ENCODE measurements around the gene TTF2. TPM values are rescaled to one million over a fixed set of nuclear protein-coding genes. Genes with fewer than 3 reads are reported as not detected.

The TTF2 gene
- total and polyA plus RNA-seq, 9 donors: 2.1 to 14.0 (median 10.6) TPM

DNA sequence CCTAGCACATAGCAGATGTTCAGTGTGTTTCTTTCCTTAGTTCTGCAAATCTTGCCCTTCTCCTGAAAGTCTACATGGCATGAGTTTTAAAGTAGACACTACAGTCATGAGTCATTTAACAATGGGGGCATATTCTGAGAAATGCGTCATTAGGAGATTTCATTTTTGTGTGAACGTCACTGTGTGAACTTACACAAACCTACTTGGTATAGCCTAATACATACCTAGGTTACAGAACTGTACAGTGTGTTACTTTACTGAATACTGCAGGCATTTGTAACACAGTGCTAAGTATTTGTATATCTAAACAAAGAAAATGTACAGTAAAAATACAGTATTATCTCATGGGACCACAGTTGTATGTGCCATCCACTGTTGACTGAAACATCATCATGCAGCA, 10.0 kb downstream of the TTF2 start:
- no peak for TF ChIP-seq POLR2A (IDR thresholded peaks at IDR 0.05)
- TF ChIP-seq EP300 (IDR thresholded peaks at IDR 0.05): no peak
- TF ChIP-seq, protein P1, sequence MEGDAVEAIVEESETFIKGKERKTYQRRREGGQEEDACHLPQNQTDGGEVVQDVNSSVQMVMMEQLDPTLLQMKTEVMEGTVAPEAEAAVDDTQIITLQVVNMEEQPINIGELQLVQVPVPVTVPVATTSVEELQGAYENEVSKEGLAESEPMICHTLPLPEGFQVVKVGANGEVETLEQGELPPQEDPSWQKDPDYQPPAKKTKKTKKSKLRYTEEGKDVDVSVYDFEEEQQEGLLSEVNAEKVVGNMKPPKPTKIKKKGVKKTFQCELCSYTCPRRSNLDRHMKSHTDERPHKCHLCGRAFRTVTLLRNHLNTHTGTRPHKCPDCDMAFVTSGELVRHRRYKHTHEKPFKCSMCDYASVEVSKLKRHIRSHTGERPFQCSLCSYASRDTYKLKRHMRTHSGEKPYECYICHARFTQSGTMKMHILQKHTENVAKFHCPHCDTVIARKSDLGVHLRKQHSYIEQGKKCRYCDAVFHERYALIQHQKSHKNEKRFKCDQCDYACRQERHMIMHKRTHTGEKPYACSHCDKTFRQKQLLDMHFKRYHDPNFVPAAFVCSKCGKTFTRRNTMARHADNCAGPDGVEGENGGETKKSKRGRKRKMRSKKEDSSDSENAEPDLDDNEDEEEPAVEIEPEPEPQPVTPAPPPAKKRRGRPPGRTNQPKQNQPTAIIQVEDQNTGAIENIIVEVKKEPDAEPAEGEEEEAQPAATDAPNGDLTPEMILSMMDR (IDR thresholded peaks at IDR 0.05): no peak
- no peaks in the 10 kb centered on the region for H3K4me1 ChIP-seq (ENCODE audit: insufficient read depth)
- WGBS, 3 donors: 92 to 95% (median 94%) methylated on average over 2 of the region's 2 CpGs
- intact Hi-C loops (cut with DNase I): loop anchor here in 1 of 4 donors (5.0 to 10.0 kb wide), 2 partner anchors 57 to 215 kb away; no protein-coding TSS in a partner anchor
- H3K27ac ChIP-seq: no peak overlapping the region
- no peak overlapping the region for H3K4me3 ChIP-seq
- H3K9me3 ChIP-seq: no peaks in the 10 kb centered on the region
- H3K36me3 ChIP-seq: no peaks in the 10 kb centered on the region
- H3K27me3 ChIP-seq: no peaks in the 10 kb centered on the region
- DNase-seq: no peak

DNA sequence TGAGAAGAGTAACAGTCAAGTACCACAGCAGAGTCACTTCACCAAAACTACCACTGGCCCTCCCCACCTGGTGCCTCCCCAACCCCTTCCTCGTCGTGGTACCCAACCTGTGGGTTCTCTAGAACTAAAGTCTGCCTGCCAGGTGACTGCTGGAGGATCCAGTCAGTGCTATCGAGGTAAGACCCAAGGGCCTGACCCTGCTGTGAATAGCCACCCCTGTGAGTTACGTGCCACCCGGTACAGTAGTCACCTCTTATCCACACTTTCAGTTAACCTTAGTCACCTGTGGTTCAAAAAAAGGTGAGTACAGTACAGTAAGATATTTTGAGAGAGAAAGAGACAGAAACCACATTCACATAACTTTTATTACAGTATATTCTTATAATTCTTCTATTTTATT, 16.5 kb downstream of the TTF2 start:
- intact Hi-C loops (cut with DNase I): loop anchor here in 1 of 4 donors (10.0 kb wide), 1 partner anchor 208 kb away; no protein-coding TSS in a partner anchor
- no peak overlapping the region for H3K27ac ChIP-seq
- H3K27me3 ChIP-seq: no peaks in the 10 kb centered on the region
- TF ChIP-seq, protein P1 (IDR thresholded peaks at IDR 0.05): no peak
- TF ChIP-seq POLR2A (IDR thresholded peaks at IDR 0.05): no peak
- no peak for TF ChIP-seq EP300 (IDR thresholded peaks at IDR 0.05)
- WGBS, 3 donors: 95 to 96% (median 96%) methylated on average over 5 of the region's 5 CpGs
- H3K9me3 ChIP-seq: no peaks in the 10 kb centered on the region
- no peaks in the 10 kb centered on the region for H3K36me3 ChIP-seq
- no peak overlapping the region for H3K4me3 ChIP-seq
- DNase-seq: no peak
- H3K4me1 ChIP-seq (ENCODE audit: insufficient read depth): no peaks in the 10 kb centered on the region

DNA sequence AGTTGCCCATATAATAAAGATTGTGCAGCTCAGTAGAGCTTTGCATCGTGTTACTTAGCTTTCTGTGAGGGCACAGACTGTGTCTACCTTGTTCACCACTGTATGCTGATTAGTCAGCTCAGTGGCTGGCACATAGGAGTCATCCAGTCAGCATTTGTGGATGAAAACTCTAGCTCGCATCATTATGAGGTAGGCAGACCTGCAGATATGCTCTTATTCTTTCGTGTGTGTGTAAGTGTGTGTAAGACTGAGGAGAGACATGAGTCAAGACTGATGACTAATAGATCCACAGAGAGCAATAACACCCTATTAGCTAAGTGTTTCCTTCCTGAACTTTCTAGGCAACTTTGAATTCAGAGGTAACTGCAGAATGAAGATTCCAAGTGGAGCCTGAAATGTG, 17.1 kb downstream of the TTF2 start:
- H3K27me3 ChIP-seq: no peaks in the 10 kb centered on the region
- intact Hi-C loops (cut with DNase I): loop anchor here in 1 of 4 donors (10.0 kb wide), 1 partner anchor 208 kb away; no protein-coding TSS in a partner anchor
- H3K27ac ChIP-seq: no peak overlapping the region
- no peak overlapping the region for H3K4me3 ChIP-seq
- H3K9me3 ChIP-seq: no peaks in the 10 kb centered on the region
- 59 to 69% (median 68%) methylated on average over 3 of the region's 3 CpGs for WGBS, 3 donors
- H3K36me3 ChIP-seq: no peaks in the 10 kb centered on the region
- H3K4me1 ChIP-seq (ENCODE audit: insufficient read depth): no peaks in the 10 kb centered on the region
- TF ChIP-seq, protein P1 (IDR thresholded peaks at IDR 0.05): no peak
- TF ChIP-seq POLR2A (IDR thresholded peaks at IDR 0.05): no peak
- TF ChIP-seq EP300 (IDR thresholded peaks at IDR 0.05): no peak
- DNase-seq: no peak

DNA sequence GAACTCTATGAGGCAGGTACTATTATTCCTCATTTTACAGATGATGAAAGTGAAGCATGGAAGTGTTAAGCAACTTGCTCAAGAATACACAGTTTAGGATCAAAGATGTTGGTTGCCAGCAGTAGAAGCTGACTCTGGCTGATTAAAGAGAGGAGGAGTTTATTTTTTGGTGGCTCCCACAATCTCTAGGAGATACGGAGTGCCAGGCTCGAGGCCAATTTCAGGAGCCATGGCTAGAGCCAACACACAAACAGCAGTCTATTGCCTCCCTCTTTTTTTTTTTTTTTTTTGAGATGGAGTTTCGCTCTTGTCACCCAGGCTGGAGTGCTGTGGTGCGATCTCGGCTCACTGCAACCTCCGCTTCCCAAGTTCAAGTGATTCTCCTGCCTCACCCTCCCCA, 19.6 kb downstream of the TTF2 start:
- 78 to 86% (median 80%) methylated on average over 6 of the region's 6 CpGs for WGBS, 3 donors
- Histone ChIP-seq H3K36me3 (no peaks in the 10 kb centered on the region), H3K27me3 (no peaks in the 10 kb centered on the region), H3K27ac (no peak overlapping the region), H3K4me3 (no peak overlapping the region), H3K4me1 (ENCODE audit: insufficient read depth) (no peaks in the 10 kb centered on the region), H3K9me3 (no peaks in the 10 kb centered on the region)
- TF ChIP-seq, protein P1 (IDR thresholded peaks at IDR 0.05): no peak
- intact Hi-C loops (cut with DNase I): loop anchor here in 1 of 4 donors (10.0 kb wide), 1 partner anchor 205 kb away; no protein-coding TSS in a partner anchor
- no peak for DNase-seq

Measured in ovary (tissue), 9 donors.